HG03025 (cell line): ENCODE data around the gene SCN11A.

Source experiments
- ATAC-seq: cut with Tn5 transposase; IDR thresholded peaks from one replicate; pipeline ENCODE4 v1.9.1; 2021; ENCODE audit warnings: mild to moderate bottlenecking, moderate library complexity; ENCODE audit not compliant: unreplicated experiment, low FRiP score

SCN11A gene

DNA sequence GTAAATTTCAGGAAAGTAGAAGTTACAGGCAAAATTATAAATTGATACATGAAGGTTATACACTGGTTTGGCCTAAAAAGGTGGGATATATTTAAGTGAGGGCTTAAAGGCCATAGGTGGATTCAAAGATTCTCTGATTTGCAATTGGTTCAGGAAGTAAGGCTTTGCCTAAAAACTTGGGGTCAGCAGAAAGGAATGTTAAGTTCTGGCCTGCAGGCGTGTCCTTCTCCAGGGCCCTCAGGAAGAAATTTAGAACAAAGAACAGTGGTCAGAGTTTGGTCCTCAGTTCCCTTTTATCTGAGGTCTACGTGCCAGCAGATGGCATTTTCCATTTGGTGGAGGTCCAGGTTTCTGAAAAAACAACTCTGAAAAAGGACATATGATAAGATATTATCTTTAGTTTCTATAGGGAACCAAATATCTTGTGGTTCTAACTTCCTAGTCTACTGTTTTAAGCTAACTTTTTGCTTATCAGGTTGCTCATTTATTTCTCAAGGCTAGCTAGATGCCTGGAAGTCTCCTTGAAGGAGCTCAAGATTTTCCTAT, 40.5 kb downstream of the SCN11A start:
- no peak for ATAC-seq

DNA sequence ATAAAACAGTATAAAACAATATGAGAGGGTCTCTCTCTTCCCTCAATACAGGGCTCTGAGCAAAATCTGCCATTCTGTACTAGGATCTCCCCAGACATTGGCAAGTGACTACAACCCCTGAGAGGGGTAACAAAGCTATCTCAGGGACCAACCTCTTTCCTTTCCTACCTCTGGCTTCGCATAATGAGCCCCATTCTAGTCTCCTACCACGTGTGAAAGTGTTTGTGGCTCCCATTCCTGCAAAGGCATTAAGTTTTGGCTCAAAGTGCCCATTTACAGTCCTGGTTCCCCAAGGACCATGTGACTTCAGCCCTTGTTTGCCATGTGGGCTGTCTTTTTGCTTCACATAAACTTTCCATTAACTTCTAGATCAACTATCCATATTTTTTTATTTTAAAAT, 46.4 kb downstream of the SCN11A start:
- ATAC-seq, result no peak
